ENCODE measurements around the gene LRRC10B. TPM values are rescaled to one million over a fixed set of nuclear protein-coding genes. Genes with fewer than 3 reads are reported as not detected.

The LRRC10B gene
- total RNA-seq, 1 donor from 2014 or later = 0.12 TPM

- ATAC-seq = no peak
Observed at GRCh38 chr11:61533039-61533375, 24.5 kb downstream of the LRRC10B start.

DNA sequence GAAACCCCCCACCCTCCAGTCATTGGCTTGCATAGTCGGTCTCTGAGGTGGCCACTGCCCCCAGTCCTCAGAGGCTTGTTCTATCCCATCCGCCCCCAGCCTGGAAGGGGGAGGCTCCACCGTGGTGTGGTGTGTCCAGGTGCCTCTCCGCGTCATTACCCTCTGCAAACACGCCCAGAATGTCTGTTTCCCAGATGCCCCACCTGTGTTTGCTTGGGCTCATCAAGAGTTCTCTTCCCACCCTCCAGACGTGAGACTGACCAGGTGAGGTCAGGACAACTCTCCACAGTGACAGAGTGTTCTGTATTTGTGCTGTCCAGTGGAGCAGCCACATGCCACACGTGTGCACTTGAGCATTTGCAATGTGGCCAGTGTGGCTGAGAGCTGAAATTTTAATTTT lies 24.9 kb downstream of the LRRC10B start:
- no peak for ATAC-seq

GRCh38 chr11:61534025-61534932 lies 25.7 kb downstream of the LRRC10B start:
- no peak for ATAC-seq

DNA sequence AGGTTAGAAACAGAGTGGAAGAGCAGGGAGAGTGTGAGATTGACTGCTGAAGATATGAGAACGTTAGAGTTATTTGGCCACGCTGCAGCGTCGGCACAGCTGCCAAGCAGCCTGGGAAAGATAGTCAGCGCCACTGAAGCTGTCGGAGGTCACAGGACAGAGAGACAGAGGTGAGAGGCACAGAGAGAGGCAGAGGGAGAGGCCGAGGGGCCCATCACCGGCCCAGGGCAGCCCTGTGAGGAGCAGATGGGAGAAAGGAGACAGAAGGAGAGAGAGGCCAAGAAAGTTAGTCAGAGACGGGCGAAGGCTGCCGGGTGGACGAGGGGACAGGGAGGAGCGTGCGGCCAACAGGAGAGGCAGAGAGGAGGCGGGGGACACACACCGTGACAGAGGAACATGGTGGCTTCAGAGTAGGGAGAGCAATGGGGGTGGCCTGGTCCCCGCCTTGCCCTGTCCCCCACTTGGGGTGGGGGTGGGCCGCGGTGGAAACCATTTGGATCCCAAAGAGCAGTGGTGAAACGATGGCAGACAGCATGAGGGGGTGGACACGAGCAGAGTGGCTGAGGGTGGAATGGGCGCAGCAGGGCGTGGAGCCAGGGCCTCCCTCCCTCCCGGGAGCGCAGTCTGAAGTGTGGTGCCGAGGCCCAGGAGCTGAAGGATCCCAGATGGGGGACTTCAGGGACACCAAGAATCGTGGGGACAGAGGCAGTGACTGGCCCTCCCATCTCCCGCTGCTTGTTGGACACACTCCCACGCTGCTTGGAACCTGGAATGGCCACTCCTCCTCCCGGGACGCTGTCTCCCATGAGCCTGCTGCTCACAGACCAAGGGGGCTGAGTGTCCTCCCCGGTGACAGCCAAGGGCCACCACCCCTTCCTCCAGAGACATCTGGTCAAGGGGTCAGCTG lies 26.6 kb downstream of the LRRC10B start:
- ATAC-seq = no peak

GRCh38 chr11:61535998-61536675 lies 27.6 kb downstream of the LRRC10B start:
- ATAC-seq = no peak

DNA sequence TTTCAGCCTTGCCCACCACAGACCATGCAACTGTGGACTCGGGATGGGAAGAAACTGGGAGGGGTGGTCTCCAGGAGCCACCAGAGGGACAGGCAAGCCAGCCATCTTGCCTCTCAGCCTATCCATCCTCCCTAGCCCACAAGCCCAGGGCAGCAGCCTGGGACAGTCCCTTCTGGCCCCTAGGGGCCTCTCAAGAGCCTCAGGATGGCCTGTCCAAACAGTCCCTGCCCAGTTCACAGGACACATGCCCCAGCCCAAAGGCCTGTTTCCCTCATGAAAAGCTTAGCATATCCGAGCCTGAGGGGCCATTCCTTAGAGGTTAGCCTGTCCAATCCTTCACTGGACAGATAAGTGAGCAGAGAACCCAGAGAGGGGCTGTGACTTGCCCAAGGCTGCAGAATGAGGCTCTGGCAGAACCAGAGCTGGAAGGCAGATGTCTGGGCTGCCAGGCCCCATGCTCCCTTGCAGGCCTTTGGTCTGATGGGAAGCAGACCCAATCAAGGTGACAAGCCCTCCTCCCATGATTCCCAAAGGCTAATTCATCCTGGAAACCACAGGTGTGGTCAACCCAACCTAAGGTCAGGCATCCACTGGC lies 28.2 kb downstream of the LRRC10B start:
- no peak for ATAC-seq

- ATAC-seq = no peak
Observed at GRCh38 chr11:61537326-61537725, 28.8 kb downstream of the LRRC10B start.

DNA sequence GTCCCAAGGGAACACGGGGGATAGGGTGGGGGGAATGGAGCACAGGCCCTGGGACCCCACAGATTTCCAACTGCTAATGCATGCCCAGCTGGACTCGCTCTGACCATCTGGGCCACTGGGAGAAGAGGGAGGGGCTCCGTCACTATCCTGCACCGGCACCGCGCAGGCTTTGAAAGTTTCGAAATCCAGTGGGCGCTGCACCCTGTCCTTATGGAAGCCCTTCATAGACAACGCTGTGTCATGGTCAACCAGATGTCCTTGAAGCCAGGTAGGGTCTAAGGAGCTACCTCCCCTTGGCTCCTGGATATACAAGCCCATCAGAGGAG lies 30.1 kb downstream of the LRRC10B start:
- no peak for ATAC-seq

- no peak for ATAC-seq
Observed at GRCh38 chr11:61539006-61539405, 30.5 kb downstream of the LRRC10B start.

- no peak for ATAC-seq
Observed at GRCh38 chr11:61539831-61540357, 31.3 kb downstream of the LRRC10B start.

DNA sequence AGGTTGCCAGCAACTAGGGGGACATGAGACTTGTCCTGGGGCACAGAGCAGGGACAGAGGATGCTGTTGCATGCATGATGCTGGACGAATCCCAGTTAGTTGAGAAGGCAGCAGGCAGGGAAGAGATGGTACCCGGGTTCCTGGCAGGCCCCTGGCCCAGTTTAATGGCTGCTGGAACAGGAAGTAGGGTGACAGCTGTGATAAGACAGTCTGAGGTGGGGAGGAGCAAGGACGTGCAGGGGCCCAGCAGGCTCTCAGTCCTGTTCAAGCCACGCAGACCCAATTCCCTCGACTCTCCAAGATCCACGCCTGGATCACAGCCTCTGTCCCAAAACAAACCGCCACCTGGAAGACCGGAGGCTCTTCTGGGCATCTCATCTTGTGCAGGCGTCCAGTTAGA lies 32.0 kb downstream of the LRRC10B start:
- no peak for ATAC-seq

DNA sequence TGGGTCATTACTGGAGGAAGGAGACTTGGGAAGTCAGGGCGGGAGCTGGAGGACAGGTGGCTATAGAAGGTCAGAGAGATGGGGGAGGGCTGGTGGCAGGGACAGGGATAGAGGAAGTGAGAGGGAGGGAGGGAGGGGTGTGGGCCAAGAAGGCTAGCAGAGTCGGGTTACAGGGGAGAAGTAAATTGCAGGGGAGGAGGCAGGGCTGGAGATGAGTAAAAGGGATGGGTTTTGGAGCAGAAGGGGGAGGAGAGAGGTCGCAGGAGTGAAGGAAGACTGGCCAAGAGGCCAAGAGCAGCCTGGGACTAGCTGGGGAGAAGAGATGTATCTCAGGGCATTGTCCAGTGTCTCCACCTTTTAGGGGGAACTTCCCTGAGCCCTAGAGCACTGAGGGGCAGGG lies 33.0 kb downstream of the LRRC10B start:
- no peak for ATAC-seq

GRCh38 chr11:61542024-61542461 lies 33.5 kb downstream of the LRRC10B start:
- no peak for ATAC-seq

DNA sequence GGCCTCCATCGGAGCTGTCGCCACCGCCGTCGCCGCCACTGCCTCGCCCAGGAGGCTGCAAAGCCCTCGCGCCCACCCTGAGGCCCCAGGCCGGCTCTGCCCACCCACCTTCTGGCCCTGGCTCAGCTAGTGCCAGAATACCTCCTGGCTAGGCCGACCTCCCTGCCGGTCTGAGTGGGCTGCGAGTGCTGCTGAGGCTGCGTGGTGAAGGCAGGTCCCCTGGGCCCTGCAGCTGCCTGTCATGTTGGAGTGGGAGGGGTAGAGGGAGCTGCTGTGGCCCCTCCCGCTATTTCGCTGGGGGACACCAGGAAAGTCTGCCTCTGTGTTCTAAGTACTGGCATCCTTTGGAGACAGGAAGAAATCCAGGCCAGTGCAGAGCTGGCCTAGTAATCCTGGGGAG lies 34.2 kb downstream of the LRRC10B start:
- no peak for ATAC-seq

DNA sequence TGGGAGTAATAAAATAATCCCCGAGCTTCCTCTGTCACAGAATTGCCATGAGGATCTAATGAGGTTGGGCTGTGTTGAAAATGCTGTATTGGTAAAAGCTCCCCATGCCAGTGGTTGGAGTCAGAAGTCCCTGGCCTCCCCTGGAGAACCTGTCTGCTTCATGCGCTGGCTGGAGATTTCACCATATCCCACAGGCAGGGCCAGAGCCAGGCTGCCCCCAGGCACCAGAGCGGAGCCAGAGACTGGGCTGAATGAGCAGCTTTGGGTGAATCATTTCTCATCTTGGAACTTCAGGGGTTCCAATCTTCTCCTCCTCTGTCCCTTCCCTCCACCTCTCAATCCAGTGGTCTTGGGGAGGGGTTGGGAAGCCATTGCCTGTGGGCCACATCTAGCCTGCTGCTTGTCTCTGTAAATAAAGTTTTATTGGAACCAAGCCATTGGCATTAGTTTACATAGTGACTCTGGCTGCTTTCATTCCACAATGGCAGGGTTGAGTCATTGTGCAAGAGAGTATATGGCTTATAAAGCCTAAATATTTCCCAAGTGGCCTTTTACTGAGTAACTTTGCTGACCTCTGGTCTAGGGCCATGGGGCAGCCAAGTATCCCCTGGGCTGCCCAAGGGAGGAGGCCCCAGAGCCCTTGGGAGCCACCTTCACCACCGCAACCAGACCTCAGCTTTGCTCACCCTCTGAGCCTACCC lies 35.2 kb downstream of the LRRC10B start:
- peak; percentile 24 for ATAC-seq

DNA sequence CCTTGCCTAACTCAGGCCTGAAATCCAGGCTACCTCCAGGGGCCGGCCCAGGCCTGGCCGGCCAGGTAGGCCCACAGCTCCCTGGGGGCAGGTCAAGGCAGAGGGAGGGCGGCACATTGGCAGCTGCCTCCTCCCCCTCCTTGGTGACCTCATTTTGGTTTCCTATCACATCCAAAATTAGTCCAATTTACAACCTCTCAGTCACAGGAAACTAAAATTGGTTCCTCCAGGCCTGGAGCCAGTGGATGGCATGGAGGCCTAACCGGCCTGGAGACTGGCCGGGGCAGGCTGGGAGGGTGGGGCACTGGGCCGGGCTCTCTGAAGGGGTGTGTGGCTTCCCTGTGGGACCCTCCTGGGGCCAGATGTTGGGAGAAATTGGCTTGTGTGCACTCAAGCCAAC lies 35.9 kb downstream of the LRRC10B start:
- ATAC-seq = no peak

DNA sequence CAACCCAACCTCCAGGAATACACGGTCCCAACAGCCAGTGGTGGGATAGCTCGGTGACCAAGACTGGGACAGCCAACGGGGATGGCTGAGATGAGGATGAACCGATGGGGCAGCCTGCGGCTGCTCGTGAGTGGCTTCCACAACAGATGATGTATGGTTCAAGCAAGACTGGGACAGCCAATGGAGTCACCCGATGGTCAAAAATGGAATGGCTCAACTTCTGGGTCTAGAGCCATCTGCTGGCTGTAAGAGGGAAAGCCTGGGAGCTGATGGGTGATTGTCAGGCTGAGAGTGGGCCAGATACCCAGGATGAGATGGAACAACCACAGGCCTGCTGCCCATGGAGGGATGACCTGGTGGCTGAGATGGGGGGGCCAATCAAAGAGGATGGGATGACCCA lies 36.8 kb downstream of the LRRC10B start:
- ATAC-seq = no peak

- ATAC-seq = no peak
Observed at GRCh38 chr11:61545921-61546320, 37.4 kb downstream of the LRRC10B start.

DNA sequence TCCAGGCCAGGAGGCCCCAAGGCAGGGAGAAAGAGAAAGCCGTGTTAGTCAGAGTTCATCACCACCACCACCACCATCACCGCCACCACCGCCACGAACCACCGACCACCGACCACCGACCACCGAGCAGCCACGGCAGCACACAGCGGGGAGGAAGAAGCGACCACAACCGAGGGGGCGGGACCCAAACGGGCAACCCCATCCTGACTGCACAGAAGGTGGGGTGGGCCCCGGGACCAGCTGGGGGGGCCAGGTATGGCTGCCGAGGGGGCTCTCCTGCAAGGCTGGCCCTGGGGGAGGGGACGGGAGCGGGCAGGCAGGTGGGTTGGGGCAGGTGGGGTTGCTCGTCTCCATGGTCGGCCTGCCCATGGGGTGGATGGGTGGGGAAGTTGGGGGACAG lies 38.1 kb downstream of the LRRC10B start:
- ATAC-seq = no peak

DNA sequence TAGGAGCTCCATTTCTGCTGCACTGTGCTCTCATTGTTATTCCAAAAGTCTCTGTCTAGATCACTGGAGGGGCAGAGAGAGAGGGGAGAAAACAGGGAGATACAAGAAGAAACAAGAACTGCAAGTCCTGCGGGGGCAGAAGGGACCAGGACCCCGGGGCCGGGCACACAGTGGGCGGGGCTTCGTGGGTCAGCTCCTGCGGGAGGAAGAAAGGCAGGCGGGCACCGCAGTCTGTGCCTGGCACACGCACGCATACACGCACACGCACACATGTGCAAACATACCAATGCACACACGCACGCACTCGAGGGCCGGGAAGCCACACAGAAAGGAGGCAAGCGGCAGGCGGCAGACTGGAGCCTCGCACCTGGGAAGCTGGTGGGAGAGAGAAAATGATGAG lies 38.7 kb downstream of the LRRC10B start:
- ATAC-seq = no peak

GRCh38 chr11:61549177-61549576 lies 40.6 kb downstream of the LRRC10B start:
- no peak for ATAC-seq

All from esophagus mucosa (tissue), 1 donor.